ENCODE measurements around the gene SEMA3C. TPM values are rescaled to one million over a fixed set of nuclear protein-coding genes. Genes with fewer than 3 reads are reported as not detected.

SEMA3C gene
- total RNA-seq = 4.9 and 22.5 TPM in 2 replicates

DNA sequence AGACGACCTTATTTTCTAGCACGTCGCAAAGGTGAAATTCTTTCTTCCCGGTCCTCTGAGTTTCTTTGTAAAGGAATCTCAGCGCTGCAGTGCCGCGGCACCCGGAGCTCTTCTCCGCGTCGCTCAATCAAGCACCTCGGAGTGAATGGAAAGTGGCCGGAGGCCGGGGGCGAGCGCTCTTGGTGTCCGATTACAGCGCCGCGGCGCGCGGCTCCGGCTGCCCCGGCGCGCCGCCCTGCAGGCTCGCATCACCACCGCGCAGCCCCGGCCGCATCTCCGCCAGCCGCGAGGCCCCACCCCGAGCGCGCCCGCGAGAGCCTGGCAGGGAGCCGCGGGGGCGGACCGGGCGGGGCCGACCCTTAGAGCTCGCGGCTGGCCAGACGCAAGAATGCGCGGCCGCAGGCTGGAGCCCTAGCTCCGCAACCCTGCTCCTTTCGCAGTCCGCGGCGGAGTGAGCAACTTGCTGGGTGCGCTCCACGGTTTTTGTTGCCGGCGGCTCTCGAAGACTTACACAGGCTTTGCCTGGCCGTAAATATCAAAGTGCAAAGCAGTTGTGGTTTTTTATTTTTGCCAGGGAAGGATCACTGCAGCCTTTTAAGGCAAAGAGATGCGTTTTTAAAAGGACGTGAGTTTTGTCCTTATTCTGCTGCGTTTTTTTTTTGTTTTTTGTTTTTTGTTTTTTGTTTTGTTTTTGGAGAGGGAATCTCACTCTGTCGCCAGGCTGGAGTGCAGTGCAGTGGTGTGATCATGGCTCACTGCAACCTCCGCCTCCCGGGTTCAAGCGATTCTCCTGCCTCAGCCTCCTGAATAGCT, at the start of gene SEMA3C:
Gene SEMA3C, minus strand, starts transcription at position 143 of the 813 bp plus-strand sequence. CDS start 2,270 bp downstream, outside the sequence.

